Central memory CD8-positive, alpha-beta T cell (primary cell): Measurements from ENCODE around the gene GLG1.

ENCODE experiments used
- ATAC-seq: fragments of 150-1000 bp; cut with Tn5 transposase; replicated peaks from 2 replicates; pipeline ENCODE4 v1.10.0; 2022; ENCODE audit warnings: mild to moderate bottlenecking, moderate FRiP score, moderate number of reproducible peaks; ENCODE audit not compliant: poor library complexity, severe bottlenecking; ENCODE audit errors: extremely low read depth
- DNase-seq, 2 donors: peaks; one replicate each; pipeline ENCODE4 v3.0.0; 2021; ENCODE audit warnings: low spot score in 2 of 2
- H3K27ac Mint-ChIP-seq: one replicate; pipeline ENCODE4 v1.8.0; 2022; ENCODE audit warnings: low read depth, mild to moderate bottlenecking, moderate library complexity, mixed read lengths
- H3K27me3 Mint-ChIP-seq: one replicate; pipeline ENCODE4 v1.8.0; 2022; ENCODE audit warnings: mixed read lengths
- H3K36me3 Mint-ChIP-seq: one replicate; pipeline ENCODE4 v1.8.0; 2022; ENCODE audit warnings: mild to moderate bottlenecking, moderate library complexity, mixed read lengths; ENCODE audit not compliant: insufficient read depth
- H3K4me1 Mint-ChIP-seq: one replicate; pipeline ENCODE4 v1.8.0; 2022; ENCODE audit warnings: mixed read lengths
- H3K4me3 Mint-ChIP-seq: one replicate; pipeline ENCODE4 v1.8.0; 2022; ENCODE audit warnings: mild to moderate bottlenecking, moderate library complexity, mixed read lengths
- H3K9me3 Mint-ChIP-seq: one replicate; pipeline ENCODE4 v1.8.0; 2022; ENCODE audit warnings: mixed read lengths

The GLG1 gene

GRCh38 chr16:74497761-74498160 lies 109.2 kb downstream of the GLG1 start:
- H3K27me3 Mint-ChIP-seq: no peaks in the 10 kb centered on the region
- H3K4me1 Mint-ChIP-seq: no peaks in the 10 kb centered on the region
- no peak overlapping the region for H3K4me3 Mint-ChIP-seq
- peaks cover 47% of the 10 kb centered on the region for H3K36me3 Mint-ChIP-seq
- ATAC-seq: no peak
- H3K27ac Mint-ChIP-seq: no peak overlapping the region
- no peaks in the 10 kb centered on the region for H3K9me3 Mint-ChIP-seq
- no peak for DNase-seq

- Mint-ChIP-seq H3K4me3 (no peak overlapping the region), H3K27ac (no peak overlapping the region), H3K27me3 (no peaks in the 10 kb centered on the region), H3K9me3 (no peaks in the 10 kb centered on the region), H3K4me1 (peaks cover 2% of the 10 kb centered on the region), H3K36me3 (peaks cover 48% of the 10 kb centered on the region)
- no peak for DNase-seq
- no peak for ATAC-seq
Observed at GRCh38 chr16:74496054-74496453, 110.9 kb downstream of the GLG1 start.

GRCh38 chr16:74492976-74493375 lies 113.9 kb downstream of the GLG1 start:
- Mint-ChIP-seq H3K27me3 (no peaks in the 10 kb centered on the region), H3K27ac (no peak overlapping the region), H3K4me3 (no peak overlapping the region), H3K36me3 (peaks cover 61% of the 10 kb centered on the region), H3K4me1 (peaks cover 8% of the 10 kb centered on the region), H3K9me3 (no peaks in the 10 kb centered on the region)
- DNase-seq: no peak
- ATAC-seq: no peak

- ATAC-seq (no peak), DNase-seq (no peak)
- H3K36me3 Mint-ChIP-seq: peaks cover 56% of the 10 kb centered on the region
- no peaks in the 10 kb centered on the region for H3K9me3 Mint-ChIP-seq
- no peak overlapping the region for H3K4me3 Mint-ChIP-seq
- peaks cover 11% of the 10 kb centered on the region for H3K4me1 Mint-ChIP-seq
- H3K27me3 Mint-ChIP-seq: no peaks in the 10 kb centered on the region
- no peak overlapping the region for H3K27ac Mint-ChIP-seq
Observed at GRCh38 chr16:74487634-74488495, 119.0 kb downstream of the GLG1 start.

GRCh38 chr16:74485916-74486315 lies 121.0 kb downstream of the GLG1 start:
- DNase-seq: no peak
- Mint-ChIP-seq H3K4me3 (no peak overlapping the region), H3K4me1 (peaks cover 7% of the 10 kb centered on the region), H3K36me3 (peaks cover 50% of the 10 kb centered on the region), H3K27me3 (no peaks in the 10 kb centered on the region), H3K27ac (no peak overlapping the region), H3K9me3 (no peaks in the 10 kb centered on the region)
- ATAC-seq: no peak

- Mint-ChIP-seq H3K4me3 (no peak overlapping the region), H3K27ac (no peak overlapping the region), H3K36me3 (peaks cover 72% of the 10 kb centered on the region), H3K27me3 (no peaks in the 10 kb centered on the region), H3K4me1 (no peaks in the 10 kb centered on the region), H3K9me3 (no peaks in the 10 kb centered on the region)
- DNase-seq: no peak
- no peak for ATAC-seq
Observed at GRCh38 chr16:74480150-74481029, 126.5 kb downstream of the GLG1 start.

- H3K4me1 Mint-ChIP-seq: no peaks in the 10 kb centered on the region
- H3K27me3 Mint-ChIP-seq: no peaks in the 10 kb centered on the region
- no peaks in the 10 kb centered on the region for H3K9me3 Mint-ChIP-seq
- H3K4me3 Mint-ChIP-seq: no peak overlapping the region
- DNase-seq (no peak), ATAC-seq (no peak)
- peaks cover 80% of the 10 kb centered on the region for H3K36me3 Mint-ChIP-seq
- H3K27ac Mint-ChIP-seq: no peak overlapping the region
Observed at GRCh38 chr16:74477226-74477625, 129.7 kb downstream of the GLG1 start.

- ATAC-seq (no peak), DNase-seq (no peak)
- no peaks in the 10 kb centered on the region for H3K4me1 Mint-ChIP-seq
- H3K27ac Mint-ChIP-seq: no peak overlapping the region
- no peaks in the 10 kb centered on the region for H3K27me3 Mint-ChIP-seq
- H3K9me3 Mint-ChIP-seq: no peaks in the 10 kb centered on the region
- H3K4me3 Mint-ChIP-seq: no peak overlapping the region
- peaks cover 87% of the 10 kb centered on the region for H3K36me3 Mint-ChIP-seq
Observed at GRCh38 chr16:74474416-74474815, 132.5 kb downstream of the GLG1 start.

- H3K4me3 Mint-ChIP-seq: no peak overlapping the region
- H3K9me3 Mint-ChIP-seq: no peaks in the 10 kb centered on the region
- no peaks in the 10 kb centered on the region for H3K27me3 Mint-ChIP-seq
- H3K4me1 Mint-ChIP-seq: no peaks in the 10 kb centered on the region
- ATAC-seq: no peak
- DNase-seq: no peak
- H3K27ac Mint-ChIP-seq: no peak overlapping the region
- peaks cover 89% of the 10 kb centered on the region for H3K36me3 Mint-ChIP-seq
Observed at GRCh38 chr16:74472540-74472939, 134.4 kb downstream of the GLG1 start.

- Mint-ChIP-seq H3K27me3 (no peaks in the 10 kb centered on the region), H3K4me3 (no peak overlapping the region), H3K4me1 (peaks cover 5% of the 10 kb centered on the region), H3K9me3 (no peaks in the 10 kb centered on the region), H3K36me3 (peaks cover 87% of the 10 kb centered on the region), H3K27ac (peak overlapping the region; percentile 71)
- ATAC-seq (no peak), DNase-seq (no peak)
Observed at GRCh38 chr16:74472010-74472409, 134.9 kb downstream of the GLG1 start.

- H3K36me3 Mint-ChIP-seq: peaks cover 87% of the 10 kb centered on the region
- H3K4me3 Mint-ChIP-seq: no peak overlapping the region
- DNase-seq: no peak
- no peak for ATAC-seq
- no peaks in the 10 kb centered on the region for H3K9me3 Mint-ChIP-seq
- peaks cover 16% of the 10 kb centered on the region for H3K4me1 Mint-ChIP-seq
- no peaks in the 10 kb centered on the region for H3K27me3 Mint-ChIP-seq
- H3K27ac Mint-ChIP-seq: no peak overlapping the region
Observed at GRCh38 chr16:74469946-74470478, 136.9 kb downstream of the GLG1 start.

- Mint-ChIP-seq H3K36me3 (peaks cover 84% of the 10 kb centered on the region), H3K9me3 (no peaks in the 10 kb centered on the region), H3K27me3 (no peaks in the 10 kb centered on the region), H3K4me1 (peaks cover 16% of the 10 kb centered on the region), H3K27ac (no peak overlapping the region), H3K4me3 (no peak overlapping the region)
- DNase-seq (no peak), ATAC-seq (no peak)
Observed at GRCh38 chr16:74468807-74469525, 137.9 kb downstream of the GLG1 start.
